Activated B cell treated with CpG ODN at 0.5 μM for 24 hours (primary cell): ENCODE measurements around the gene WDR27. TPM values are rescaled to one million over a fixed set of nuclear protein-coding genes. Genes with fewer than 3 reads are reported as not detected.
A peak's percentile ranks its signal among the peaks of the same experiment; 100 is the strongest.

Source experiments
- ATAC-seq: fragments of 200-7000 bp; cut with Tn5 transposase; one replicate; pipeline ENCODE4 v1.10.0; 2021; ENCODE audit warnings: low read depth, mild to moderate bottlenecking, moderate library complexity
- CTCF ChIA-PET: fragments of 350-600 bp; sonication (Branson Sonifier 250); formaldehyde crosslinking; loops from one replicate; lab custom pipeline; 2021; ENCODE audit warnings: antibody characterized with exemption; lab: Charles Lee
- POLR2A ChIA-PET: fragments of 350-600 bp; sonication (Branson Sonifier 250); formaldehyde crosslinking; loops from one replicate; lab custom pipeline; 2021; ENCODE audit warnings: antibody characterized with exemption; lab: Charles Lee
- DNase-seq: peaks from one replicate; pipeline ENCODE4 v3.0.0; 2022
- H3K27ac Mint-ChIP-seq: one replicate; pipeline ENCODE4 v1.8.0; 2020; ENCODE audit warnings: mixed read lengths
- H3K27me3 Mint-ChIP-seq: one replicate; pipeline ENCODE4 v1.8.0; 2021; ENCODE audit warnings: mixed read lengths
- H3K36me3 Mint-ChIP-seq: one replicate; pipeline ENCODE4 v1.8.0; 2021; ENCODE audit warnings: low read depth, mixed read lengths
- H3K4me1 Mint-ChIP-seq: one replicate; pipeline ENCODE4 v1.8.0; 2021; ENCODE audit warnings: mixed read lengths
- H3K4me3 Mint-ChIP-seq: one replicate; pipeline ENCODE4 v1.8.0; 2020; ENCODE audit warnings: mild to moderate bottlenecking, mixed read lengths
- H3K9me3 Mint-ChIP-seq: one replicate; pipeline ENCODE4 v1.8.0; 2020; ENCODE audit warnings: mixed read lengths
- intact Hi-C: fragments of 100-400 bp; cut with micrococcal nuclease; formaldehyde crosslinking; loops from one replicate; pipeline ENCODE4 v1.15.1; 2024
- total RNA-seq: library from RNA; stranded (reverse); gene quantifications from 2 replicates; pipeline ENCODE4 v1.2.3, GENCODE V29; 2022
- TF ChIP-seq, protein P1 (sequence below): fragments of 200-600 bp; IDR thresholded peaks from one replicate; pipeline ENCODE4 v1.8.0; 2022; ENCODE audit warnings: antibody characterized with exemption, mild to moderate bottlenecking

The WDR27 gene
- total RNA-seq, 1 donor from 2014 or later = 49.1 TPM

GRCh38 chr6:169589699-169590257 is 112.1 kb downstream of the WDR27 start:
- ATAC-seq (peak; percentile 70), DNase-seq (no peak)
- intact Hi-C loops = no loop called here
- CTCF ChIA-PET = no interaction called here
- no peaks in the 10 kb centered on the region for H3K27me3 Mint-ChIP-seq
- POLR2A ChIA-PET = no interaction called here
- TF ChIP-seq, protein P1, sequence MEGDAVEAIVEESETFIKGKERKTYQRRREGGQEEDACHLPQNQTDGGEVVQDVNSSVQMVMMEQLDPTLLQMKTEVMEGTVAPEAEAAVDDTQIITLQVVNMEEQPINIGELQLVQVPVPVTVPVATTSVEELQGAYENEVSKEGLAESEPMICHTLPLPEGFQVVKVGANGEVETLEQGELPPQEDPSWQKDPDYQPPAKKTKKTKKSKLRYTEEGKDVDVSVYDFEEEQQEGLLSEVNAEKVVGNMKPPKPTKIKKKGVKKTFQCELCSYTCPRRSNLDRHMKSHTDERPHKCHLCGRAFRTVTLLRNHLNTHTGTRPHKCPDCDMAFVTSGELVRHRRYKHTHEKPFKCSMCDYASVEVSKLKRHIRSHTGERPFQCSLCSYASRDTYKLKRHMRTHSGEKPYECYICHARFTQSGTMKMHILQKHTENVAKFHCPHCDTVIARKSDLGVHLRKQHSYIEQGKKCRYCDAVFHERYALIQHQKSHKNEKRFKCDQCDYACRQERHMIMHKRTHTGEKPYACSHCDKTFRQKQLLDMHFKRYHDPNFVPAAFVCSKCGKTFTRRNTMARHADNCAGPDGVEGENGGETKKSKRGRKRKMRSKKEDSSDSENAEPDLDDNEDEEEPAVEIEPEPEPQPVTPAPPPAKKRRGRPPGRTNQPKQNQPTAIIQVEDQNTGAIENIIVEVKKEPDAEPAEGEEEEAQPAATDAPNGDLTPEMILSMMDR = no peak
- peaks cover 63% of the 10 kb centered on the region for H3K4me1 Mint-ChIP-seq
- peaks cover 2% of the 10 kb centered on the region for H3K9me3 Mint-ChIP-seq
- H3K36me3 Mint-ChIP-seq = no peaks in the 10 kb centered on the region
- H3K27ac Mint-ChIP-seq = peak overlapping the region; percentile 81
- H3K4me3 Mint-ChIP-seq = peak overlapping the region; percentile 65

DNA sequence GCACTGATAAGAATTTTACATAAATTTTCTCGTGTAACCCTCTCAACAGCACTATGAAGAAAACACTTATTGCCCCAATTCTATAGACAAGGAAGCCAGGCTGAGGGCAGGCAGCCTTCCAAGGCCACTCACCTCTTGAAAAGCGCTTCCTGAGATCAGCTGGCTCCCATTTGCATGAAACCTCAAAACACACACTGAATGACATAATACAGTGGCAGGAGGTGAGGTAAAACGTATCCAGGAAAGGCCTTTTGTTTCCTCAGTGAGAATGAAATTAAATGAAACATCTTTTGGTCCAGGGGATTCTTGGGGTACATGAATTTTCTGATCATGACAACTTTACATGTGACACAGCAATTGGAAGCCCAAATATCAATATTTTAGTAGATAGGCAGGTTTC is 112.5 kb downstream of the WDR27 start:
- H3K4me1 Mint-ChIP-seq = peaks cover 68% of the 10 kb centered on the region
- DNase-seq (no peak), ATAC-seq (peak; percentile 52)
- no peaks in the 10 kb centered on the region for H3K36me3 Mint-ChIP-seq
- POLR2A ChIA-PET = no interaction called here
- CTCF ChIA-PET = no interaction called here
- TF ChIP-seq, protein P1 = no peak
- peaks cover 2% of the 10 kb centered on the region for H3K9me3 Mint-ChIP-seq
- intact Hi-C loops = no loop called here
- H3K4me3 Mint-ChIP-seq = peak overlapping the region; percentile 28
- H3K27me3 Mint-ChIP-seq = no peaks in the 10 kb centered on the region
- peak overlapping the region; percentile 81 for H3K27ac Mint-ChIP-seq

DNA sequence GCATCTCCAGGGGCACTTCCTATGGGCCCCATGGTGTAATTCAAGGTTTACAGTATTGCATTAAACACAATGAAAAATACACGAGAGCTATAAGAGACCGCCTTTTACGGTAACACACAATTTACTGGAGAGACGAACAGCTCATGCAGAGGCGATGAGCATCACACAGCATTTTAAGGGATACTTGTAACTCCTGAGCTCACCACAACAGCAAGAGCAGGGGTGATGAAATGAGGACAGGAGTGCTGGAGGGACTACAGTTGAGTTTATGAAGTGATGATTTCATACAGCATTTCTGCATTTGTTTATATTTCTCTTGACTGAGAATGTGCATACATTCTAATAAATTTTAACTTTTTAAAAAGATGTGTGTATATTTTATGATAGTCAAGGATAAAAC is 113.9 kb downstream of the WDR27 start:
- Mint-ChIP-seq H3K4me3 (no peak overlapping the region), H3K9me3 (peaks cover 2% of the 10 kb centered on the region)

DNA sequence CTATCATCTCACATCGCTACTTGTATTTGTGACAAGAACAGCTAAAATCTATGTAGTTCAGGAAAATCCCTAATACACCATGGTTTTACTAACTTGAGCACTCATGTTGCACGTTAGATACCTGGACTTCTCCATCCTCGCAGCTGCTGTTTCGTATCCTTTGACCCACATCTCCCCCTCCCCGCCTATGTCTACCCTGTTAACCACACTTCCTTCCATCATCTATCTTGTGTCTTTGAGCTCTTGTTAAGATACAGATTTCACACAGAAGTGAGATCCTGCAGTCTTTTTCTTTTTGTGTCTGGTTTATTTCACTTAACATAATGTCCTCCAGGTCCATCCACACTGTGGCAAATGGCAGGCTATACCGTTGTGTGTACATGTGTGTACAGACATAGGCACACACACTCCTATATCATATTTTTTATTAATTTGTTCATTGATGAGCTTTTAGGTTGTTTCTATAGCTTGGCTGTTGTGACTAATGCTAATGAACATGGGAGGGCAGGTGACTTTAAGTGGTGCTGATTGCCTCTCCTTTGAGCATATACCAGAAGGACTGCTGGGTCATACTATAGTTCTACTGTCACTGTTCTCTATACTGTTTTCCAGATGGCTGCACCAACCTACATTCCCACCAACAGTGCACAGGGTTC is 117.8 kb downstream of the WDR27 start:
- TF ChIP-seq, protein P1 = no peak
- ChIA-PET POLR2A (interaction anchor here (0.5 kb wide), 1 partner anchor 29 kb away, joined by 5 read pairs; no protein-coding TSS in a partner anchor), CTCF (no interaction called here)
- H3K4me1 Mint-ChIP-seq = peaks cover 53% of the 10 kb centered on the region
- peaks cover 2% of the 10 kb centered on the region for H3K9me3 Mint-ChIP-seq
- H3K27ac Mint-ChIP-seq = peak overlapping the region; percentile 4
- intact Hi-C loops = loop anchor here (2.0 kb wide), 1 partner anchor 117 kb away; no protein-coding TSS in a partner anchor
- H3K36me3 Mint-ChIP-seq = peaks cover 13% of the 10 kb centered on the region
- DNase-seq (no peak), ATAC-seq (peak; percentile 68)
- peak overlapping the region; percentile 36 for H3K4me3 Mint-ChIP-seq
- H3K27me3 Mint-ChIP-seq = no peaks in the 10 kb centered on the region

More for the DNA sequence above, 113.9 kb downstream of the WDR27 start:
- H3K4me1 Mint-ChIP-seq = peaks cover 80% of the 10 kb centered on the region
- ATAC-seq = no peak
- ChIA-PET CTCF (no interaction called here), POLR2A (no interaction called here)
- DNase-seq = no peak
- no peaks in the 10 kb centered on the region for H3K27me3 Mint-ChIP-seq
- TF ChIP-seq, protein P1 = no peak
- no peaks in the 10 kb centered on the region for H3K36me3 Mint-ChIP-seq
- H3K27ac Mint-ChIP-seq = no peak overlapping the region
- intact Hi-C loops = no loop called here

- ATAC-seq (no peak), DNase-seq (no peak)
- H3K36me3 Mint-ChIP-seq = peaks cover 20% of the 10 kb centered on the region
- intact Hi-C loops = no loop called here
- H3K4me1 Mint-ChIP-seq = peaks cover 24% of the 10 kb centered on the region
- TF ChIP-seq, protein P1 = no peak
- ChIA-PET POLR2A (no interaction called here), CTCF (no interaction called here)
- no peak overlapping the region for H3K4me3 Mint-ChIP-seq
- no peaks in the 10 kb centered on the region for H3K27me3 Mint-ChIP-seq
- H3K27ac Mint-ChIP-seq = no peak overlapping the region
- no peaks in the 10 kb centered on the region for H3K9me3 Mint-ChIP-seq
Observed at GRCh38 chr6:169579407-169580111, 122.3 kb downstream of the WDR27 start.
